OCI-LY1 (cell line): ENCODE measurements around the gene XYLT1.

Experiments used
- CTCF ChIP-seq: fragments of 200-600 bp; sonication (generic), shearing (Covaris generic); IDR thresholded peaks from 2 replicates; pipeline ENCODE4 v1.5.1; 2017; ENCODE audit warnings: mild to moderate bottlenecking, antibody characterized with exemption, low read length, moderate library complexity, mixed read lengths
- EZH2 ChIP-seq: fragments of 200-600 bp; sonication (generic), shearing (Covaris generic); IDR thresholded peaks from 2 replicates; pipeline ENCODE4 v1.8.0; 2017; ENCODE audit warnings: borderline replicate concordance, mixed run types, mild to moderate bottlenecking, antibody characterized with exemption, low read length, moderate library complexity, mixed read lengths

GRCh38 chr16:17470182-17470907 is 415 bp downstream of the XYLT1 start:
- TF ChIP-seq CTCF (no peak), EZH2 (no peak)
